Sigmoid colon (tissue), 4 donors: Measurements from ENCODE around the gene ZNF260.

Source experiments
- CTCF ChIP-seq, 4 experiments: fragments of 450-650 bp in 3 of 4; fragments of 200-600 bp in 1 of 4; IDR thresholded peaks; one replicate each; pipeline ENCODE4 v1.5.1; 2016 to 2019; ENCODE audit warnings: antibody characterized with exemption in 4 of 4, mild to moderate bottlenecking in 3 of 4, moderate library complexity in 2 of 4
- POLR2A ChIP-seq, 2 donors: fragments of 450-650 bp; IDR thresholded peaks; one replicate each; pipeline ENCODE4 v1.6.1; 2016; ENCODE audit warnings: antibody characterized with exemption in 2 of 2, mild to moderate bottlenecking in 2 of 2, moderate library complexity in 2 of 2
- POLR2AphosphoS5 ChIP-seq, 4 donors: sonication (generic); formaldehyde crosslinking; IDR thresholded peaks; one replicate each; pipeline ENCODE4 v1.6.1; 2017; ENCODE audit warnings: antibody characterized with exemption in 4 of 4

- TF ChIP-seq CTCF (IDR thresholded peaks at IDR 0.05), result no peak
- no peak for TF ChIP-seq POLR2AphosphoS5 (IDR thresholded peaks at IDR 0.05)
- TF ChIP-seq POLR2A (IDR thresholded peaks at IDR 0.05), result no peak
Observed at GRCh38 chr19:36483653-36484052, 44.4 kb downstream of the ZNF260 start.
